SK-N-SH (cell line): ENCODE data around the gene AVPI1. TPM values are rescaled to one million over a fixed set of nuclear protein-coding genes. Genes with fewer than 3 reads are reported as not detected.

Experiments used
- CTCF ChIA-PET: fragments of 300-600, 350-600 bp; formaldehyde crosslinking; extraction: SDS; loops from one replicate; lab custom pipeline; 2021; lab: Yijun Ruan, JAX
- POLR2A ChIA-PET: fragments of 350-600 bp; sonication (Branson Sonifier 250); formaldehyde crosslinking; extraction: SDS; loops from one replicate; lab custom pipeline; 2020; ENCODE audit warnings: antibody characterized with exemption, inconsistent platforms; lab: Yijun Ruan, JAX
- DNase-seq: peaks from one replicate; pipeline ENCODE4 v3.0.0; 2012
- H2AFZ ChIP-seq: fragments of 200-600 bp; sonication (generic); 2 replicates; pipeline ENCODE4 v1.8.1; 2016; ENCODE audit warnings: antibody characterized with exemption, mild to moderate bottlenecking, low read depth
- H3F3A ChIP-seq: fragments of 200-600 bp; sonication (generic); replicated peaks from 2 replicates; pipeline ENCODE3; 2016; ENCODE audit warnings: antibody characterized with exemption, mild to moderate bottlenecking; ENCODE audit not compliant: insufficient read depth
- H3K27ac ChIP-seq, 2 experiments: fragments of 200-500 bp in 1 of 2; fragments of 200-600 bp in 1 of 2; sonication (Bioruptor generic) in 1 of 2; sonication (generic), shearing (Covaris generic) in 1 of 2; 2 replicates each; pipeline versions ENCODE4 v1.5.1 to v1.6.1; 2014 to 2016; ENCODE audit warnings: low read depth in 2 of 2, inconsistent platforms in 1 of 2, low read length in 1 of 2, mild to moderate bottlenecking in 1 of 2, mixed read lengths in 1 of 2
- H3K27me3 ChIP-seq: fragments of 200-600 bp; sonication (generic), shearing (Covaris generic); 2 replicates; pipeline ENCODE4 v1.6.1; 2016; ENCODE audit warnings: mixed run types; ENCODE audit not compliant: insufficient read depth
- H3K36me3 ChIP-seq, 2 experiments: fragments of 200-500 bp in 1 of 2; fragments of 200-600 bp in 1 of 2; sonication (Bioruptor generic) in 1 of 2; sonication (generic) in 1 of 2; replicated peaks in 1 of 2; 2 replicates each; pipeline versions ENCODE3 to v1.5.1; 2014 to 2016; ENCODE audit warnings: low read length in 1 of 2, mild to moderate bottlenecking in 1 of 2; ENCODE audit not compliant: insufficient read depth in 2 of 2, control insufficient read depth in 1 of 2
- H3K4me1 ChIP-seq, 2 experiments: fragments of 200-500 bp in 1 of 2; fragments of 200-600 bp in 1 of 2; sonication (Bioruptor generic) in 1 of 2; sonication (generic), shearing (Covaris generic) in 1 of 2; 2 replicates each; pipeline versions ENCODE4 v1.5.1 to v1.6.1; 2014 to 2016; ENCODE audit warnings: low read depth in 1 of 2, low read length in 1 of 2, mixed run types in 1 of 2; ENCODE audit not compliant: insufficient read depth in 2 of 2, control insufficient read depth in 1 of 2
- H3K4me2 ChIP-seq: fragments of 200-600 bp; sonication (generic), shearing (Covaris generic); 2 replicates; pipeline ENCODE4 v1.6.1; 2017; ENCODE audit warnings: mixed run types
- H3K4me3 ChIP-seq, 2 experiments: fragments of 200-500 bp in 1 of 2; fragments of 200-600 bp in 1 of 2; sonication (Bioruptor generic) in 1 of 2; sonication (generic), shearing (Covaris generic) in 1 of 2; 2 replicates each; pipeline versions ENCODE4 v1.5.1 to v1.8.1; 2014 to 2016; ENCODE audit warnings: low read depth in 2 of 2, inconsistent platforms in 1 of 2, low read length in 1 of 2, mild to moderate bottlenecking in 1 of 2, mixed read lengths in 1 of 2, moderate library complexity in 1 of 2
- H3K79me2 ChIP-seq: fragments of 200-600 bp; sonication (generic); 2 replicates; pipeline ENCODE4 v1.8.1; 2017; ENCODE audit warnings: mild to moderate bottlenecking; ENCODE audit not compliant: insufficient read depth
- H3K9ac ChIP-seq: fragments of 200-600 bp; sonication (generic); 2 replicates; pipeline ENCODE4 v1.6.1; 2017; ENCODE audit warnings: mixed run types
- H3K9me2 ChIP-seq: fragments of 200-600 bp; sonication (generic); 2 replicates; pipeline ENCODE4 v1.6.1; 2017; ENCODE audit warnings: mixed run types
- H3K9me3 ChIP-seq: fragments of 200-600 bp; sonication (generic); 2 replicates; pipeline ENCODE4 v1.6.1; 2017; ENCODE audit warnings: mixed run types, mild to moderate bottlenecking, moderate library complexity
- H4K20me1 ChIP-seq: fragments of 200-600 bp; sonication (generic); 2 replicates; pipeline ENCODE4 v1.6.1; 2017; ENCODE audit warnings: mild to moderate bottlenecking, mixed run types; ENCODE audit not compliant: insufficient read depth
- CHD2 ChIP-seq: fragments of 150-350 bp; IDR thresholded peaks from 2 replicates; pipeline ENCODE4 v1.6.1; 2018; ENCODE audit warnings: low read length; ENCODE audit not compliant: partially characterized antibody
- FOSL2 ChIP-seq: IDR thresholded peaks from 2 replicates; pipeline ENCODE4 v1.4.0; 2012; ENCODE audit warnings: low read depth, mild to moderate bottlenecking, moderate library complexity, borderline replicate concordance
- FOXJ3 ChIP-seq: sonication (generic); formaldehyde crosslinking; IDR thresholded peaks from 2 replicates; pipeline ENCODE4 v1.5.1; 2020; ENCODE audit warnings: mild to moderate bottlenecking, missing genetic modification reagents
- GABPA ChIP-seq: IDR thresholded peaks from 2 replicates; pipeline ENCODE4 v1.4.0; 2012; ENCODE audit warnings: low read depth, mild to moderate bottlenecking
- IRF3 ChIP-seq: fragments of 150-350 bp; IDR thresholded peaks from 2 replicates; pipeline ENCODE4 v1.6.1; 2016; ENCODE audit warnings: mild to moderate bottlenecking, low read depth, low read length
- MEF2A ChIP-seq: IDR thresholded peaks from 2 replicates; pipeline ENCODE4 v1.4.0; 2012; ENCODE audit warnings: low read depth, borderline replicate concordance
- MXI1 ChIP-seq: IDR thresholded peaks from 2 replicates; pipeline ENCODE4 v1.6.1; 2012; ENCODE audit warnings: mild to moderate bottlenecking, low read depth, low read length, improper control_type of control experiment
- NFIC ChIP-seq: IDR thresholded peaks from 2 replicates; pipeline ENCODE4 v1.4.0; 2012; ENCODE audit warnings: borderline replicate concordance
- POLR2AphosphoS5 ChIP-seq: IDR thresholded peaks from 2 replicates; pipeline ENCODE4 v1.6.1; 2012; ENCODE audit warnings: low read depth, low read length
- SIN3A ChIP-seq: IDR thresholded peaks from 2 replicates; pipeline ENCODE4 v1.6.1; 2012; ENCODE audit warnings: low read depth, mild to moderate bottlenecking, low read length, moderate library complexity, borderline replicate concordance
- ZBTB33 ChIP-seq: IDR thresholded peaks from 2 replicates; pipeline ENCODE4 v1.4.0; 2012; ENCODE audit warnings: low read depth, borderline replicate concordance
- WGBS: methylation state at CpG from one replicate; pipeline ENCODE4 v1.1.6; 2017; ENCODE audit warnings: low lambda C conversion rate; 5-methylcytosine and 5-hydroxymethylcytosine counted together
- polyA plus RNA-seq, 3 experiments: library from polyadenylated mRNA; depleted of rRNA; stranded (reverse); fragments of >200 nt; gene quantifications; 2 replicates each; pipeline ENCODE4 v1.2.3, GENCODE V29; 2012
- TF ChIP-seq, protein P1 (sequence below): fragments of 150-350 bp; IDR thresholded peaks from 2 replicates; pipeline ENCODE4 v1.6.1; 2017; ENCODE audit warnings: antibody characterized with exemption, low read length, low read depth, borderline replicate concordance
- TF ChIP-seq, protein P2 (sequence below): IDR thresholded peaks from 2 replicates; pipeline ENCODE4 v1.6.1; 2012; ENCODE audit warnings: mild to moderate bottlenecking, low read depth, low read length, moderate library complexity

AVPI1 gene
- polyA plus RNA-seq, 1 of the 3 experiments (the other 2 are of a cell fraction): 6.3 TPM

- TF ChIP-seq MEF2A: no peak
- TF ChIP-seq ZBTB33: no peak; the same call in 1 of the 2 replicates
- TF ChIP-seq, protein P1, sequence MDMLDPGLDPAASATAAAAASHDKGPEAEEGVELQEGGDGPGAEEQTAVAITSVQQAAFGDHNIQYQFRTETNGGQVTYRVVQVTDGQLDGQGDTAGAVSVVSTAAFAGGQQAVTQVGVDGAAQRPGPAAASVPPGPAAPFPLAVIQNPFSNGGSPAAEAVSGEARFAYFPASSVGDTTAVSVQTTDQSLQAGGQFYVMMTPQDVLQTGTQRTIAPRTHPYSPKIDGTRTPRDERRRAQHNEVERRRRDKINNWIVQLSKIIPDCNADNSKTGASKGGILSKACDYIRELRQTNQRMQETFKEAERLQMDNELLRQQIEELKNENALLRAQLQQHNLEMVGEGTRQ: no peak
- TF ChIP-seq FOXJ3: no peak
- no peak for TF ChIP-seq IRF3
- TF ChIP-seq POLR2AphosphoS5: peak; percentile 58; the same call in 1 of the 2 replicates
- peak; percentile 81 for TF ChIP-seq NFIC
- TF ChIP-seq, all 33 proteins: peak for 15
Observed at GRCh38 chr10:97648562-97649404, 38.3 kb downstream of the AVPI1 start (continued).

GRCh38 chr10:97647556-97647955, 39.5 kb downstream of the AVPI1 start:
- Histone ChIP-seq H3K27me3 (no peaks in the 10 kb centered on the region), H3K9ac (no peak overlapping the region), H3K4me1 (peaks cover 4 to 22% of the 10 kb centered on the region in 2 experiments; a peak in 3 of 4 replicates), H3F3A (peaks cover 38% of the 10 kb centered on the region), H3K4me2 (peak overlapping the region; percentile 66; the same call in 1 of the 2 replicates), H3K4me3 (no peak overlapping the region)
- 53% methylated on average over 1 of the region's 1 CpG for WGBS
- POLR2A ChIA-PET: no interaction called here
- TF ChIP-seq, protein P2, sequence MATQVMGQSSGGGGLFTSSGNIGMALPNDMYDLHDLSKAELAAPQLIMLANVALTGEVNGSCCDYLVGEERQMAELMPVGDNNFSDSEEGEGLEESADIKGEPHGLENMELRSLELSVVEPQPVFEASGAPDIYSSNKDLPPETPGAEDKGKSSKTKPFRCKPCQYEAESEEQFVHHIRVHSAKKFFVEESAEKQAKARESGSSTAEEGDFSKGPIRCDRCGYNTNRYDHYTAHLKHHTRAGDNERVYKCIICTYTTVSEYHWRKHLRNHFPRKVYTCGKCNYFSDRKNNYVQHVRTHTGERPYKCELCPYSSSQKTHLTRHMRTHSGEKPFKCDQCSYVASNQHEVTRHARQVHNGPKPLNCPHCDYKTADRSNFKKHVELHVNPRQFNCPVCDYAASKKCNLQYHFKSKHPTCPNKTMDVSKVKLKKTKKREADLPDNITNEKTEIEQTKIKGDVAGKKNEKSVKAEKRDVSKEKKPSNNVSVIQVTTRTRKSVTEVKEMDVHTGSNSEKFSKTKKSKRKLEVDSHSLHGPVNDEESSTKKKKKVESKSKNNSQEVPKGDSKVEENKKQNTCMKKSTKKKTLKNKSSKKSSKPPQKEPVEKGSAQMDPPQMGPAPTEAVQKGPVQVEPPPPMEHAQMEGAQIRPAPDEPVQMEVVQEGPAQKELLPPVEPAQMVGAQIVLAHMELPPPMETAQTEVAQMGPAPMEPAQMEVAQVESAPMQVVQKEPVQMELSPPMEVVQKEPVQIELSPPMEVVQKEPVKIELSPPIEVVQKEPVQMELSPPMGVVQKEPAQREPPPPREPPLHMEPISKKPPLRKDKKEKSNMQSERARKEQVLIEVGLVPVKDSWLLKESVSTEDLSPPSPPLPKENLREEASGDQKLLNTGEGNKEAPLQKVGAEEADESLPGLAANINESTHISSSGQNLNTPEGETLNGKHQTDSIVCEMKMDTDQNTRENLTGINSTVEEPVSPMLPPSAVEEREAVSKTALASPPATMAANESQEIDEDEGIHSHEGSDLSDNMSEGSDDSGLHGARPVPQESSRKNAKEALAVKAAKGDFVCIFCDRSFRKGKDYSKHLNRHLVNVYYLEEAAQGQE: no peak
- TF ChIP-seq SIN3A (no peak), CHD2 (no peak), FOSL2 (no peak), MXI1 (no peak), IRF3 (no peak), GABPA (no peak)
- TF ChIP-seq, all 33 proteins: peak for 0
- Histone ChIP-seq H4K20me1 (peaks cover 6% of the 10 kb centered on the region; the same call in 1 of the 2 replicates), H3K9me2 (no peaks in the 10 kb centered on the region), H3K79me2 (peaks cover 77% of the 10 kb centered on the region), H3K9me3 (no peaks in the 10 kb centered on the region), H2AFZ (no peak overlapping the region), H3K27ac (peak overlapping the region in 1 of 2 experiments; percentile 95; a peak in 2 of 4 replicates), H3K36me3 (peaks cover 28 to 41% of the 10 kb centered on the region in 2 experiments)
- CTCF ChIA-PET: interaction anchor here (0.9 to 1.4 kb wide), 3 partner anchors 10 to 84 kb away, joined by 3 to 5 read pairs (median 3); no protein-coding TSS in a partner anchor
- no peak for DNase-seq
